ENCODE data around the gene DACT2.

DNA sequence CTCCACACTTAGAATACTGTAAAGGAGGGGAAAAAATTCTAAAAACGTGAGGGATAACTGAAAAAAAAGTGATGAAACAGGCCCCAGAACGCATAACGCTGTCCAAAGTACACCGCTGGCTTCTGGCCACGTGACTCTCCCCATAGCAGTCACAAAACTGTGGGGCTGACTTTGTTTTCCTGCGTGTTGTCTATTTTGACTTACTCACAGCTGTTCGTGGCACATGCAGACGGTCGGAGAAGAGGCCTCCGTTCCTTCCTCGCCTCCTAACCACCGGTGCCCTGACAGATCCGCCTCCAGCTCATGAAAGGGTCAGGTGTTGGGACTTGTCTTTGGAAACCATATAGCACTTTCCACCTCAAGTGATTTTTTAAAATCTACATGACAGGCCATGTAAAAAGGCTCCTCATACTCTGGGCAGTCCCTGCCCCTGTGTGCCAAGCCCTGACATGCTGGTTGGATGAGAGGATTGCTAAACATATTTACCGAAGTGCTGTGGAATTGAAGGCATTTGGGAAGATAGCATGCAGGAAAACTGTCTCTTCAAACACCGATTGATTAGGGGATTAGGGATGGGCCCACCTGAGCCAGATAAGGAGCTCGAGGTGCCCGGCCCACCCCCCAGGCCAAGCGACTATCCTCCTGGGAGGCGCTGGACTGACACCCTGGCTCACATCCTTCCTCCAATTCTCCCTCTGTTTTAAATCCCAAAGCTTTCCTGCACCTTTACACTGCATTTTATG is 54.8 kb downstream of the DACT2 start:
- TF ChIP-seq YY1 (IDR thresholded peaks at IDR 0.05; ENCODE audit: insufficient read depth, insufficient read length), result no peak
- no peak for TF ChIP-seq ZNF274 (IDR thresholded peaks at IDR 0.05; ENCODE audit: low read depth, low read length)

All from NT2/D1 (cell line).